Natural killer cell treated with Interleukin-12 subunit alpha and Interleukin-12 subunit beta and Interleukin-15 and Interleukin-18, amount 100 ng/mL, for 72 hours (primary cell): ENCODE results near the gene DDX4. TPM values are rescaled to one million over a fixed set of nuclear protein-coding genes. Genes with fewer than 3 reads are reported as not detected.
"Not testable (repeated sequence)": the region's sequence is repeated elsewhere in the genome, so short reads cannot be mapped to it uniquely, and the experiment has no call there.

ENCODE experiments used
- ATAC-seq, 2 donors: fragments of 150-1000 bp; cut with Tn5 transposase in 1 of 2; sonication (Bioruptor Pico), chemical (Tn5 transposase) in 1 of 2; 2 replicates each; pipeline ENCODE4 v1.10.0; 2021
- DNase-seq: peaks from one replicate; pipeline ENCODE4 v3.0.0; 2022; ENCODE audit warnings: low spot score
- H3K27ac Mint-ChIP-seq, 2 donors: 1 replicate in 1 of 2; 2 replicates in 1 of 2; pipeline ENCODE4 v1.8.0; 2022; ENCODE audit warnings: mixed read lengths in 2 of 2, mild to moderate bottlenecking in 1 of 2, moderate library complexity in 1 of 2
- H3K27me3 Mint-ChIP-seq, 2 donors: 1 replicate in 1 of 2; 2 replicates in 1 of 2; pipeline ENCODE4 v1.8.0; 2022; ENCODE audit warnings: mixed read lengths in 2 of 2
- H3K36me3 Mint-ChIP-seq: one replicate; pipeline ENCODE4 v1.8.0; 2022; ENCODE audit warnings: mixed read lengths
- H3K4me1 Mint-ChIP-seq, 2 donors: 1 replicate in 1 of 2; 2 replicates in 1 of 2; pipeline ENCODE4 v1.8.0; 2022; ENCODE audit warnings: low read depth in 2 of 2, mixed read lengths in 2 of 2, mild to moderate bottlenecking in 1 of 2
- H3K4me3 Mint-ChIP-seq: one replicate; pipeline ENCODE4 v1.8.0; 2022; ENCODE audit warnings: mixed read lengths
- H3K9me3 Mint-ChIP-seq: 2 replicates; pipeline ENCODE4 v1.8.0; 2022; ENCODE audit warnings: mixed read lengths
- total RNA-seq, 2 donors: library from RNA; stranded (reverse); gene quantifications; one replicate each; pipeline ENCODE4 v1.2.3, GENCODE V29; 2022

Gene DDX4
- total RNA-seq, 2 donors from 2014 or later = not detected

GRCh38 chr5:55712023-55712859, 25.6 kb upstream of the DDX4 start, which contains the start of gene SLC38A9:
Gene SLC38A9, minus strand, starts transcription at chr5:55712324. Its CDS starts 14,366 bp downstream, at chr5:55697958.
- Mint-ChIP-seq H3K27ac (peak within 1 kb of the TSS; percentile 90 to 97), H3K4me3 (peak within 1 kb of the TSS; percentile 99), H3K9me3 (no peaks in the 10 kb centered on the region), H3K27me3 (peaks cover 4 to 9% of the 10 kb centered on the region in 2 donors), H3K4me1 (peaks cover 8 to 12% of the 10 kb centered on the region in 2 donors), H3K36me3 (no peaks in the 10 kb centered on the region)
- DNase-seq (peak; percentile 92), ATAC-seq (peak; percentile 100)

GRCh38 chr5:55713871-55714270, 24.0 kb upstream of the DDX4 start:
- Mint-ChIP-seq H3K27ac (no peak overlapping the region), H3K36me3 (no peaks in the 10 kb centered on the region), H3K4me1 (peaks cover 8 to 12% of the 10 kb centered on the region in 2 donors)

DNA sequence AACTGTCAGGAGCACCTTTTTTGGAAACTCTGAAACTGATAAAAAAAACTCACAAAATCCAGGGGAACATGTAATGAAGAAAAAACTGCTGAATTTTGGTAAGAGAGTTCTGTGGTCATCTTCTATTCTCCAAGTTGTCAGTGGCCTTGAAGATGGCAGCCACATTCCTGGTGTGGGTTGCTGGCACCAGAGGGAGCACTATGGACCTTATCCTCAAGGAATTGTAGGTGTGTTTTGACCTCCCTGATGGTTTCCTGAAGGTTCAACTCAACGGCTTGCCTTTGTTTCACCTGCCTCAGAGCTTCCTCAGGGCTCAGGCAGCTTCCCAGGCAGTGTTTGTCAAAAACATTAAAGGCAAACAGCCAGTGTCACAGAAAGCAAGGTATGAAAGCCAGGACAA, 23.5 kb upstream of the DDX4 start:
- ATAC-seq = no peak
- H3K4me1 Mint-ChIP-seq = peaks cover 8 to 12% of the 10 kb centered on the region in 2 donors
- no peak for DNase-seq
- no peaks in the 10 kb centered on the region for H3K9me3 Mint-ChIP-seq
- H3K36me3 Mint-ChIP-seq = no peaks in the 10 kb centered on the region
- no peak overlapping the region for H3K27ac Mint-ChIP-seq
- H3K27me3 Mint-ChIP-seq = peaks cover 4 to 9% of the 10 kb centered on the region in 2 donors
- H3K4me3 Mint-ChIP-seq = no peak overlapping the region

More at GRCh38 chr5:55713871-55714270, 24.0 kb upstream of the DDX4 start:
- Mint-ChIP-seq H3K4me3 (no peak overlapping the region), H3K27me3 (peaks cover 4 to 9% of the 10 kb centered on the region in 2 donors), H3K9me3 (no peaks in the 10 kb centered on the region)
- ATAC-seq = no peak
- DNase-seq = no peak

GRCh38 chr5:55714749-55715148, 23.1 kb upstream of the DDX4 start:
- Mint-ChIP-seq H3K4me3 (no peak overlapping the region), H3K9me3 (no peaks in the 10 kb centered on the region), H3K27ac (no peak overlapping the region), H3K4me1 (peaks cover 8 to 12% of the 10 kb centered on the region in 2 donors), H3K27me3 (peaks cover 4 to 9% of the 10 kb centered on the region in 2 donors), H3K36me3 (no peaks in the 10 kb centered on the region)
- ATAC-seq (no peak), DNase-seq (no peak)

DNA sequence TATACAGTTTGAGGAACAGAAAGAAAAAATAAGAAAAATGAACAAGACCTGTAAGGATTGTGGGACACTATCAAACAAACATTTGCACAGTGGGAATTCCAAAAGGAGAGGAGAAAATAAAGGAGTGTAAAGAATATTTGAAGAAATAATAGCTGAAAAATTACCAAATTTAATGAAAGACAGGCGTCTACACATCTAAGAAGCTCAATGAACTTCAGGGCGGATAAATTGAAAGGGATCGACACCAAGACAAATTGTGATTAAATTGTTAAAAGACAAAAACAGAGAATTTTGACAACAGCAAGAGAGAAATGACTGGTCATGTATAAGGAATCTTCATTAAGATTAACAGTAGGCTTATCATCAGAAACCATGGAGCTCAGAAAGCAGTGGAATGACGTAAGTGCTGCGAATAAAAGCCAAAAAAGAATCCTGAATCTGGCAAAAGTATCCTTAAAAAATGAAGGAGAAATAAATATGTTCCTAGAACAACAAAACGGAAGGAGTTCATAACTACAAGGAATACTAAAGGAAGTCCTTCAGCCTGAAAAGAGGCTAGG, 22.3 kb upstream of the DDX4 start:
- no peaks in the 10 kb centered on the region for H3K36me3 Mint-ChIP-seq
- H3K27ac Mint-ChIP-seq = no peak overlapping the region
- DNase-seq = no peak
- no peak for ATAC-seq
- peaks cover 8 to 12% of the 10 kb centered on the region in 2 donors for H3K4me1 Mint-ChIP-seq
- H3K9me3 Mint-ChIP-seq = no peaks in the 10 kb centered on the region
- H3K27me3 Mint-ChIP-seq = peaks cover 8 to 17% of the 10 kb centered on the region in 2 donors
- H3K4me3 Mint-ChIP-seq = no peak overlapping the region

GRCh38 chr5:55719026-55719425, 18.8 kb upstream of the DDX4 start:
- ATAC-seq, H3K36me3 Mint-ChIP-seq, H3K9me3 Mint-ChIP-seq, DNase-seq, H3K4me1 Mint-ChIP-seq, H3K4me3 Mint-ChIP-seq, H3K27ac Mint-ChIP-seq: not testable (repeated sequence)
- peaks cover 17 to 18% of the 10 kb centered on the region in 2 donors for H3K27me3 Mint-ChIP-seq

GRCh38 chr5:55720188-55720703, 17.6 kb upstream of the DDX4 start:
- DNase-seq = no peak
- Mint-ChIP-seq H3K9me3 (no peaks in the 10 kb centered on the region), H3K27me3 (peaks cover 11 to 16% of the 10 kb centered on the region in 2 donors), H3K36me3 (no peaks in the 10 kb centered on the region), H3K27ac (no peak overlapping the region), H3K4me3 (no peak overlapping the region), H3K4me1 (no peaks in the 10 kb centered on the region)
- no peak for ATAC-seq

- Mint-ChIP-seq H3K27me3 (peaks cover 9 to 13% of the 10 kb centered on the region in 2 donors), H3K4me3 (no peak overlapping the region), H3K4me1 (no peaks in the 10 kb centered on the region), H3K27ac (no peak overlapping the region), H3K9me3 (no peaks in the 10 kb centered on the region), H3K36me3 (no peaks in the 10 kb centered on the region)
- no peak for ATAC-seq
- no peak for DNase-seq
Observed at GRCh38 chr5:55724281-55724680, 13.6 kb upstream of the DDX4 start.

- ATAC-seq (no peak), DNase-seq (no peak)
- H3K4me3 Mint-ChIP-seq = no peak overlapping the region
Observed at GRCh38 chr5:55731848-55732247, 6.0 kb upstream of the DDX4 start.

GRCh38 chr5:55732585-55732984, 5.3 kb upstream of the DDX4 start:
- Mint-ChIP-seq H3K4me3 (no peak overlapping the region), H3K27me3 (peaks cover 0 to 3% of the 10 kb centered on the region in 2 donors), H3K36me3 (no peaks in the 10 kb centered on the region), H3K9me3 (no peaks in the 10 kb centered on the region), H3K4me1 (no peaks in the 10 kb centered on the region), H3K27ac (no peak overlapping the region)
- no peak for DNase-seq
- no peak for ATAC-seq

More at GRCh38 chr5:55731848-55732247, 6.0 kb upstream of the DDX4 start:
- Mint-ChIP-seq H3K9me3 (no peaks in the 10 kb centered on the region), H3K36me3 (no peaks in the 10 kb centered on the region), H3K27me3 (peaks cover 0 to 3% of the 10 kb centered on the region in 2 donors), H3K27ac (no peak overlapping the region), H3K4me1 (no peaks in the 10 kb centered on the region)

- Mint-ChIP-seq H3K36me3 (no peaks in the 10 kb centered on the region), H3K27ac (no peak overlapping the region), H3K4me3 (no peak overlapping the region), H3K9me3 (no peaks in the 10 kb centered on the region), H3K27me3 (peaks cover 3 to 6% of the 10 kb centered on the region in 2 donors), H3K4me1 (no peaks in the 10 kb centered on the region)
- ATAC-seq = no peak
- DNase-seq = no peak
Observed at GRCh38 chr5:55734658-55735057, 3.2 kb upstream of the DDX4 start.

- Mint-ChIP-seq H3K4me1 (no peaks in the 10 kb centered on the region), H3K9me3 (no peaks in the 10 kb centered on the region), H3K4me3 (no peak overlapping the region), H3K36me3 (no peaks in the 10 kb centered on the region), H3K27ac (no peak overlapping the region), H3K27me3 (peaks cover 11 to 22% of the 10 kb centered on the region in 2 donors)
- ATAC-seq (no peak), DNase-seq (no peak)
Observed at GRCh38 chr5:55742778-55743177, 4.9 kb downstream of the DDX4 start.

DNA sequence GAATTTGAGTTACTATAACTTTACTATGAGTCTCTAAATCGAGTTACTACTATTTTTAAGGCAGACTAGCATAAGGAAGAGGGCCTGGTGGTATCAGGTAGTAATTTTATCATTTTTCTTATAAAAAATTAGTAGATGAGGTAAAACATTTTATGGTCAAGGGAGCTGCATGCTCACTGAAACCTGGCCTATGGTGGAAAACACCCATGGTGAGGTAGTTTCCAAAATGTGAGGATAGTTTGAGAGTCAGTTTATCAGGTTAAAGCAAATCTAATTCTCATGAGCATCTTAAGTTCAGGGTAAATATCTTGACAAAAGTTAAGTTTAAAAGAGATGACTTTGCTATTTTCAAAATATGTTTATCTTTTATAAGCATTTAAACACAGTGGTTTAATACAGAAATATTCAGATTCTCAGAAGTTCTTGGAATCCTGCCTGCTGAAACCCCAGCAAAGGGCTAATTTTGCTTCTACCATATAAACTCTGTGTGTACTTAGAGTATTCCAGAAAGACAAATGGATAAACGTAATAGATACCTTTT, 10.0 kb downstream of the DDX4 start:
- H3K36me3 Mint-ChIP-seq = no peaks in the 10 kb centered on the region
- H3K4me1 Mint-ChIP-seq = no peaks in the 10 kb centered on the region
- no peak for ATAC-seq
- no peak for DNase-seq
- no peak overlapping the region for H3K27ac Mint-ChIP-seq
- peaks cover 9 to 14% of the 10 kb centered on the region in 2 donors for H3K27me3 Mint-ChIP-seq
- no peaks in the 10 kb centered on the region for H3K9me3 Mint-ChIP-seq
- H3K4me3 Mint-ChIP-seq = no peak overlapping the region

DNA sequence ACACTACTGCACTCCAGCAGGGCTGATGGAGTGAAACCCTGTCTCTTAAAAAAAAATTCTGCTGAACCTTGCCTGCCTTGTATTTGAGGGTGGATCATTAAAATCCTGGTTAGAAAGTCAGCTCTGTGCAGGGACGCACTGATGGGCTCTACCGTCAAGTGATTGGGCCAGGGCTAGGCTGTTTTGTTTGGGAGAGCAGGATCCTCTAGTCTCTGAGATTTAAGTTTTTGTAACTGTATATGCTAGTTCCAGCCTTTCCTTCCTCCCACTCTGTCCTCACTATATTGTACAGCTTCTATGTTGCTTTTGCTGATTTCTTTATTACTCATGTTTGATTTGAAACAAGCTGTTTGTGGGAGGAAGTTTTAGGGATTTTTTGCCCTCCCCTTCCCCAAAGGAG, 11.5 kb downstream of the DDX4 start:
- Mint-ChIP-seq H3K27ac (no peak overlapping the region), H3K36me3 (no peaks in the 10 kb centered on the region), H3K27me3 (peaks cover 8 to 9% of the 10 kb centered on the region in 2 donors)

More for the DNA sequence above, 11.5 kb downstream of the DDX4 start:
- no peaks in the 10 kb centered on the region for H3K4me1 Mint-ChIP-seq
- no peak overlapping the region for H3K4me3 Mint-ChIP-seq
- no peaks in the 10 kb centered on the region for H3K9me3 Mint-ChIP-seq
- ATAC-seq (no peak), DNase-seq (no peak)
